Measurements from ENCODE around the gene FAM53A. TPM values are rescaled to one million over a fixed set of nuclear protein-coding genes. Genes with fewer than 3 reads are reported as not detected.

The FAM53A gene
- total RNA-seq, 4 donors from 2014 or later, result 1.3 to 3.2 TPM; not detected in 2

- Histone ChIP-seq H3K9me3 (no peaks in the 10 kb centered on the region), H3K4me1 (no peaks in the 10 kb centered on the region), H3K27me3 (no peaks in the 10 kb centered on the region), H3K4me3 (no peak overlapping the region), H3K36me3 (no peaks in the 10 kb centered on the region), H3K27ac (no peak overlapping the region)
- no peak for DNase-seq
- intact Hi-C loops (cut with DNase I; ENCODE audit: low total_unique reads), result no loop called here
- TF ChIP-seq CTCF (IDR thresholded peaks at IDR 0.05) (no peak), POLR2A (IDR thresholded peaks at IDR 0.05) (no peak)
Observed at GRCh38 chr4:1622238-1622637, 61.9 kb downstream of the FAM53A start.

GRCh38 chr4:1621526-1621925 lies 62.6 kb downstream of the FAM53A start:
- H3K4me3 ChIP-seq, result no peak overlapping the region
- DNase-seq, result no peak
- no peaks in the 10 kb centered on the region for H3K4me1 ChIP-seq
- intact Hi-C loops (cut with DNase I; ENCODE audit: low total_unique reads), result no loop called here
- H3K27ac ChIP-seq, result no peak overlapping the region
- H3K9me3 ChIP-seq, result no peaks in the 10 kb centered on the region
- TF ChIP-seq POLR2A (IDR thresholded peaks at IDR 0.05) (no peak), CTCF (IDR thresholded peaks at IDR 0.05) (no peak)
- no peaks in the 10 kb centered on the region for H3K36me3 ChIP-seq
- no peaks in the 10 kb centered on the region for H3K27me3 ChIP-seq

GRCh38 chr4:1619151-1619672 lies 64.9 kb downstream of the FAM53A start:
- H3K4me1 ChIP-seq, result no peaks in the 10 kb centered on the region
- TF ChIP-seq POLR2A (IDR thresholded peaks at IDR 0.05) (no peak), CTCF (IDR thresholded peaks at IDR 0.05) (no peak)
- intact Hi-C loops (cut with DNase I; ENCODE audit: low total_unique reads), result no loop called here

DNA sequence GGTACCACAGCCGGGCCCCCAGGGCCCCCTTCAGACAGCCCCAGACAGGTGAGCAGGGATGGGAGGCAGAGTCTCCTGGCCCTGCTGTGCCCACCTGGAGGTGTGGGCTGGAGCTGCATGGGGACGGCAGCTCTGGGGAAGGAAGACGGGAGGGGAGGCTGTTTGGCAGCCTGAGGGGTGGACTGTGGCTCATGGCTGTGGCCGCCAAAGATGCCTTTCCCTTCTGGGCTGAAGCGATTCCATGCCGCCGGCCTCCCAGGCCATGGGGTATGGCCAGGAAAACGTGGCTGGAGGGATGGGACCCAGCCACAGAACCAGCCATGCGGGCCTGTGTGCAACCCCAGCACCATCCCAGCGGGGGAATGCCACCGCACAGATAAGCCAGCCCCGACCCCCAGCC lies 65.7 kb downstream of the FAM53A start:
- Histone ChIP-seq H3K9me3 (no peaks in the 10 kb centered on the region), H3K4me1 (no peaks in the 10 kb centered on the region), H3K36me3 (no peaks in the 10 kb centered on the region), H3K4me3 (no peak overlapping the region), H3K27ac (no peak overlapping the region), H3K27me3 (no peaks in the 10 kb centered on the region)
- intact Hi-C loops (cut with DNase I; ENCODE audit: low total_unique reads), result no loop called here
- TF ChIP-seq POLR2A (IDR thresholded peaks at IDR 0.05), result no peak
- no peak for TF ChIP-seq CTCF (IDR thresholded peaks at IDR 0.05)
- no peak for DNase-seq

More at GRCh38 chr4:1619151-1619672, 64.9 kb downstream of the FAM53A start:
- Histone ChIP-seq H3K4me3 (no peak overlapping the region), H3K27ac (no peak overlapping the region), H3K36me3 (no peaks in the 10 kb centered on the region), H3K27me3 (no peaks in the 10 kb centered on the region), H3K9me3 (no peaks in the 10 kb centered on the region)
- DNase-seq, result no peak

DNA sequence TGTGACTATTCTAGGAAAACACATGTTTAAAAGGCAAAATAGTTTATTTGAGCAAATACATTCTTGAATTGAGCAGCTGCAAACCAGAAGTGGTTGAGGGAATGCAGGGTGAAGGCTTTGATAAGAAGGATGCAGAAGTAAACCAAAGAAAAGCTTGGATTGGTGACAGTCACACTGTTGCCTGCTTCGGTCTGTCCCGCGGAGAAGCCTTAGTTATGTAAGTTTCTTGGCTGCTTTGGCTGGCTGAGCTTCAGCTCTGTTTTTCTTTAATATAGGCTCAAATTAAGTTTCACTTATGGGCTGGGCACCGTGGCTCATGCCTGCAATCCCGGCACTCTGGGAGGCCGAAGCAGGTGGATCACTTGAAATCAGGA lies 67.6 kb downstream of the FAM53A start:
- TF ChIP-seq POLR2A (IDR thresholded peaks at IDR 0.05) (no peak), CTCF (IDR thresholded peaks at IDR 0.05) (no peak)
- no peaks in the 10 kb centered on the region for H3K27me3 ChIP-seq
- DNase-seq, result no peak
- no peaks in the 10 kb centered on the region for H3K9me3 ChIP-seq
- no peaks in the 10 kb centered on the region for H3K36me3 ChIP-seq
- H3K27ac ChIP-seq, result no peak overlapping the region
- no peak overlapping the region for H3K4me3 ChIP-seq
- intact Hi-C loops (cut with DNase I; ENCODE audit: low total_unique reads), result no loop called here
- H3K4me1 ChIP-seq, result no peaks in the 10 kb centered on the region
